CD4-positive, alpha-beta T cell (primary cell): ENCODE results near the gene MORC3. TPM values are rescaled to one million over a fixed set of nuclear protein-coding genes. Genes with fewer than 3 reads are reported as not detected.
A peak's percentile ranks its signal among the peaks of the same experiment; 100 is the strongest.

Experiments
- ATAC-seq: fragments of 200-7000 bp; cut with Tn5 transposase; one replicate; pipeline ENCODE4 v1.10.0; 2022; ENCODE audit warnings: mild to moderate bottlenecking; ENCODE audit not compliant: poor library complexity
- CTCF ChIA-PET: fragments of 350-600 bp; sonication (Branson Sonifier 250); formaldehyde crosslinking; loops from one replicate; lab custom pipeline; 2021; ENCODE audit warnings: antibody characterized with exemption, inconsistent platforms; lab: Charles Lee
- POLR2A ChIA-PET: fragments of 350-600 bp; sonication (Branson Sonifier 250); formaldehyde crosslinking; loops from one replicate; lab custom pipeline; 2021; ENCODE audit warnings: antibody characterized with exemption, inconsistent platforms; lab: Charles Lee
- DNase-seq, 14 experiments: peaks; one replicate each; pipeline ENCODE4 v3.0.0-alpha.2; 2013 to 2020; ENCODE audit warnings: mixed read lengths in 2 of 14
- H3K27ac ChIP-seq, 2 donors: one replicate each; pipeline versions ENCODE4 v1.5.1 to v1.7.0; 2013; ENCODE audit warnings: low read length in 2 of 2, low read depth in 1 of 2, mild to moderate bottlenecking in 1 of 2
- H3K27me3 ChIP-seq, 2 experiments: 1 replicate in 1 of 2; 2 replicates in 1 of 2; pipeline versions ENCODE4 v1.6.1 to v1.7.0; 2013; ENCODE audit warnings: low read length in 2 of 2, control low read depth in 1 of 2, mild to moderate bottlenecking in 1 of 2, moderate library complexity in 1 of 2; ENCODE audit not compliant: insufficient read depth in 2 of 2, control insufficient read depth in 1 of 2
- H3K36me3 ChIP-seq: one replicate; pipeline ENCODE4 v1.6.1; 2013; ENCODE audit warnings: low read length, control low read depth; ENCODE audit not compliant: insufficient read depth
- H3K4me1 ChIP-seq: one replicate; pipeline ENCODE4 v1.6.1; 2013; ENCODE audit warnings: low read length, control low read depth; ENCODE audit not compliant: insufficient read depth
- H3K4me3 ChIP-seq: one replicate; pipeline ENCODE4 v1.5.1; 2013; ENCODE audit warnings: mild to moderate bottlenecking, low read length, moderate library complexity
- H3K9me3 ChIP-seq, 2 experiments: 1 replicate in 1 of 2; 2 replicates in 1 of 2; pipeline versions ENCODE4 v1.6.1 to v1.7.0; 2013; ENCODE audit warnings: low read length in 2 of 2, mild to moderate bottlenecking in 2 of 2, control low read depth in 1 of 2, moderate library complexity in 1 of 2; ENCODE audit not compliant: control insufficient read depth in 1 of 2, insufficient read depth in 1 of 2
- H3K27ac Mint-ChIP-seq: one replicate; pipeline ENCODE4 v1.8.0; 2020; ENCODE audit warnings: mixed read lengths
- H3K27me3 Mint-ChIP-seq: one replicate; pipeline ENCODE4 v1.8.0; 2021; ENCODE audit warnings: mixed read lengths
- H3K36me3 Mint-ChIP-seq: one replicate; pipeline ENCODE4 v1.8.0; 2021; ENCODE audit warnings: low read depth, mixed read lengths
- H3K4me1 Mint-ChIP-seq: one replicate; pipeline ENCODE4 v1.8.0; 2021; ENCODE audit warnings: low read depth, mixed read lengths
- H3K4me3 Mint-ChIP-seq: one replicate; pipeline ENCODE4 v1.8.0; 2020; ENCODE audit warnings: mild to moderate bottlenecking, mixed read lengths
- H3K9me3 Mint-ChIP-seq: one replicate; pipeline ENCODE4 v1.8.0; 2020; ENCODE audit warnings: mixed read lengths
- CTCF ChIP-seq: fragments of 200-600 bp; IDR thresholded peaks from one replicate; pipeline ENCODE4 v1.8.0; 2022; ENCODE audit warnings: antibody characterized with exemption, mild to moderate bottlenecking
- intact Hi-C, 2 experiments: fragments of 100-400 bp; cut with DNase I in 1 of 2; cut with micrococcal nuclease in 1 of 2; formaldehyde crosslinking; loops; one replicate each; pipeline versions ENCODE4 v1.15.1 to v1.9.0; 2023 to 2025; cut with DNase I, micrococcal nuclease
- total RNA-seq, 174 experiments: library from RNA in 2 of 174; stranded (reverse) in 2 of 174; gene quantifications; one replicate each; pipeline ENCODE4 v1.2.3 and lab custom pipeline; 2021 to 2026

MORC3 gene
- total RNA-seq, 2 experiments from 2014 or later: 70.2 to 71.0 TPM

GRCh38 chr21:36403713-36404112 is 83.7 kb downstream of the MORC3 start:
- H3K27me3 Mint-ChIP-seq: no peaks in the 10 kb centered on the region
- H3K36me3 Mint-ChIP-seq: peaks cover 38% of the 10 kb centered on the region
- CTCF ChIA-PET: no interaction called here
- H3K9me3 Mint-ChIP-seq: no peaks in the 10 kb centered on the region
- POLR2A ChIA-PET: interaction anchor here (0.6 kb wide), 1 partner anchor 885 kb away, joined by 3 read pairs; no protein-coding TSS in a partner anchor
- H3K4me1 ChIP-seq: no peaks in the 10 kb centered on the region
- H3K27ac ChIP-seq: no peak overlapping the region
- H3K36me3 ChIP-seq: no peaks in the 10 kb centered on the region
- DNase-seq: peak in 2 of 14 experiments; percentile 8 to 26
- intact Hi-C loops: no loop called here
- H3K4me3 ChIP-seq: no peak overlapping the region
- no peak for TF ChIP-seq CTCF
- H3K9me3 ChIP-seq: no peaks in the 10 kb centered on the region
- no peak overlapping the region for H3K27ac Mint-ChIP-seq
- H3K4me1 Mint-ChIP-seq: no peaks in the 10 kb centered on the region
- ATAC-seq: no peak
- no peaks in the 10 kb centered on the region for H3K27me3 ChIP-seq
- no peak overlapping the region for H3K4me3 Mint-ChIP-seq

- ATAC-seq (no peak), DNase-seq (no peak)
- no peaks in the 10 kb centered on the region for H3K27me3 Mint-ChIP-seq
- ChIA-PET POLR2A (no interaction called here), CTCF (no interaction called here)
- intact Hi-C loops: no loop called here
- no peak overlapping the region for H3K4me3 ChIP-seq
- H3K27ac ChIP-seq: no peak overlapping the region
- no peak overlapping the region for H3K27ac Mint-ChIP-seq
- no peak overlapping the region for H3K4me3 Mint-ChIP-seq
- no peaks in the 10 kb centered on the region for H3K4me1 ChIP-seq
- TF ChIP-seq CTCF: no peak
- H3K36me3 ChIP-seq: peaks cover 3% of the 10 kb centered on the region
- no peaks in the 10 kb centered on the region for H3K27me3 ChIP-seq
- H3K36me3 Mint-ChIP-seq: peaks cover 26% of the 10 kb centered on the region
- H3K4me1 Mint-ChIP-seq: no peaks in the 10 kb centered on the region
- H3K9me3 ChIP-seq: no peaks in the 10 kb centered on the region
- H3K9me3 Mint-ChIP-seq: no peaks in the 10 kb centered on the region
Observed at GRCh38 chr21:36408568-36408967, 88.6 kb downstream of the MORC3 start.

- DNase-seq: no peak
- no peaks in the 10 kb centered on the region for H3K27me3 ChIP-seq
- no peak for ATAC-seq
- H3K4me3 ChIP-seq: no peak overlapping the region
- Mint-ChIP-seq H3K27me3 (no peaks in the 10 kb centered on the region), H3K9me3 (no peaks in the 10 kb centered on the region), H3K36me3 (peaks cover 37% of the 10 kb centered on the region), H3K4me3 (no peak overlapping the region), H3K27ac (no peak overlapping the region), H3K4me1 (no peaks in the 10 kb centered on the region)
- ChIA-PET CTCF (no interaction called here), POLR2A (no interaction called here)
- H3K27ac ChIP-seq: no peak overlapping the region
- peaks cover 6% of the 10 kb centered on the region for H3K36me3 ChIP-seq
- intact Hi-C loops: no loop called here
- H3K9me3 ChIP-seq: no peaks in the 10 kb centered on the region
- no peak for TF ChIP-seq CTCF
- H3K4me1 ChIP-seq: no peaks in the 10 kb centered on the region
Observed at GRCh38 chr21:36411301-36411700, 91.3 kb downstream of the MORC3 start.
